ENCODE data around the gene SEC14L6.

The SEC14L6 gene

DNA sequence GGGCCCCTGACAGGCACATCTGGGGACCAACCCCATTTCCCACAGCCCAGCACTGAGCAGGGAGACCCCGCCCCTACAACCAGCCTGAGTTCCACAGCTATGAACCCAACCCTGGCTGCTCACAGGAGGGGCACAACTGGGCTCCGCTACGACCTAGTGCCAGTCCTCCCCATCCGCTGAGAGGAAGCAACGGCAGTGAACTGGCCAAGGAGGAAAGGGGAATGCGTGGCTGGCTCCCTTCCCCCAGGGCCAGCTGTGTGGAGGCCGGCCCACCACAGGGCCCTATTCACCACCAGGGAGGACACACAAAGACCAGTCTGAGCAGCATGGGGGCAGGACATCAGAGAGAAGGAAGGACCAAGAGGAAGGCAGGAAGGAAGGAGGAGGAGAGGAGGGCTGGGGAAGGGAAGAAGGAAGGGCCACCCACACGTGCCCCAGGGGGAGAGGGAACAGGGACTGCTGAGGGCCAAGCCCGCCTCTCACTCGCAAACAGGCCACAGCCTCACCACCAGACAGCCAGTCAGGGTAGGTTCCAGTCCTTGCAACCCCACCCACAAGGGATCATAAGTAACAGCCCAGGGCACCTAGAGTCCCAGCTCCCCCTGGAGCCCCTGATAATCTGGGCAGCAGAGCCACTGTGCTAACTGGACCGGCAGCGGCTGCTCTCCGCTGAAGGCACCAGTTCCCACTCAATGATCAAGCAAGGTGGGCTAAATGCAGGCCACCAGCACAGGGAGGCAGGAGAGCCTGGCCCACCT, 36.4 kb upstream of the SEC14L6 start:
- no peak overlapping the region for H3K4me3 ChIP-seq (ENCODE audit: low read depth, low read length)
- TF ChIP-seq, protein P1, sequence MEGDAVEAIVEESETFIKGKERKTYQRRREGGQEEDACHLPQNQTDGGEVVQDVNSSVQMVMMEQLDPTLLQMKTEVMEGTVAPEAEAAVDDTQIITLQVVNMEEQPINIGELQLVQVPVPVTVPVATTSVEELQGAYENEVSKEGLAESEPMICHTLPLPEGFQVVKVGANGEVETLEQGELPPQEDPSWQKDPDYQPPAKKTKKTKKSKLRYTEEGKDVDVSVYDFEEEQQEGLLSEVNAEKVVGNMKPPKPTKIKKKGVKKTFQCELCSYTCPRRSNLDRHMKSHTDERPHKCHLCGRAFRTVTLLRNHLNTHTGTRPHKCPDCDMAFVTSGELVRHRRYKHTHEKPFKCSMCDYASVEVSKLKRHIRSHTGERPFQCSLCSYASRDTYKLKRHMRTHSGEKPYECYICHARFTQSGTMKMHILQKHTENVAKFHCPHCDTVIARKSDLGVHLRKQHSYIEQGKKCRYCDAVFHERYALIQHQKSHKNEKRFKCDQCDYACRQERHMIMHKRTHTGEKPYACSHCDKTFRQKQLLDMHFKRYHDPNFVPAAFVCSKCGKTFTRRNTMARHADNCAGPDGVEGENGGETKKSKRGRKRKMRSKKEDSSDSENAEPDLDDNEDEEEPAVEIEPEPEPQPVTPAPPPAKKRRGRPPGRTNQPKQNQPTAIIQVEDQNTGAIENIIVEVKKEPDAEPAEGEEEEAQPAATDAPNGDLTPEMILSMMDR (IDR thresholded peaks at IDR 0.05; ENCODE audit: low read depth, low read length): no peak

DNA sequence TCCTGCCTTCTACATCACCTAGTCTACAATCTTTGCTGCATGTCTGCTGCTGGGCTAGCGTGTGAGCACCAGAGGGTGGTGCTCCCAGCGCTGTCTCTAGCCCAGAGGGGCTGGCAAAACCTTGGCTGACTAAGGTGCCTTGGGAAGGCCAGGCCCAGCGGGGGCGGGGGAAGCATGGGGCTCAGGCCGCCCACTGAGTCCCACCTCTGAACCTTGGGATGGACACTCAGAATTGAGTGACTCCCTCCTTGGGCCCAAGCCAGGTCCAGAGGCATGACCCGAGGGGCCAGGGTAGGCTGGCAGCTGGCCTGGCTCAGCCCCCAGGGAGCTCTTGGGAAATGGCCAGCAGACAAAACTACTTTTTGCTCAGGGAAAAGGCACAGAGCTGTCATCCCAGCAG, 35.5 kb upstream of the SEC14L6 start:
- H3K4me3 ChIP-seq (ENCODE audit: low read depth, low read length): no peak overlapping the region
- TF ChIP-seq, protein P1 (IDR thresholded peaks at IDR 0.05; ENCODE audit: low read depth, low read length): no peak

DNA sequence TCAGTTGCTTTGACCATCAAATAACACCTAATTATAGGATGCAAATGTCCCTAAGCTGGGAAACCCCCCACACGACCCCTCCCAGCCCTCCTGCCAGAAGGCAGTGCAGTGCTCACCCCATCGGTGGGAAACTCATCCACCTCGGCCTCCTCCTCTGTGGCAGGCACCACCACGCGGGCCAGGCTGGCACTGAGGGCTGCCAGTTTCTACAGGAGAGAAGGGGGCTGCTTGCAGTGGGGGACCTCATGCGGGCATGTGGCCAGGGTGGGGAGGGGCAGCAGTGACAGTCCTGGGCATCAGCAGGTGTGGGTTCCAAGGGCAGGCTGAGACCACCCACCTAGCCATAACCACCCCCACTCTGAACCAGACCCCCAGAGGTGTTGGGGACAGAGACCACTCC, 34.4 kb upstream of the SEC14L6 start:
- TF ChIP-seq, protein P1 (IDR thresholded peaks at IDR 0.05; ENCODE audit: low read depth, low read length): no peak
- H3K4me3 ChIP-seq (ENCODE audit: low read depth, low read length): no peak overlapping the region

DNA sequence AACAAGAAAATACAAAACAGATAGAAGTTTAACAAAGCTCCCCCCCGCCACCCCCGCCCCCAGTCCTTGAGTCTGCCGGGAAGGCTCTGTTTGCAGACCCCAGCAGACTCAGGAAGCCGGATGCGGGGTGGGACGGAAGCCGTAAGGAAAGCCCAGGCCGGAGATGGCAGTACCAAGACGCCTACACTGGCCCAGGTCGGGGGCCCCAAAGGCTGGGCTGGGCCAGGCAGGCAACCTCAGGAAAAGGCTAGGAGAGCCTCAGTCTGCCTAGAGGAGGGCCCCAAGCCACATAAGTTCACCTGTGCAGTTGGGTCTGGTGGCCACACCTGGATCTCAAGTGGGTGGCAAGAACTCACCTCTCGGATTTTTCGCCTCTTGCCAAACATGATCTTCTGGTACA, 31.9 kb upstream of the SEC14L6 start:
- TF ChIP-seq, protein P1 (IDR thresholded peaks at IDR 0.05; ENCODE audit: low read depth, low read length): no peak
- H3K4me3 ChIP-seq (ENCODE audit: low read depth, low read length): no peak overlapping the region

DNA sequence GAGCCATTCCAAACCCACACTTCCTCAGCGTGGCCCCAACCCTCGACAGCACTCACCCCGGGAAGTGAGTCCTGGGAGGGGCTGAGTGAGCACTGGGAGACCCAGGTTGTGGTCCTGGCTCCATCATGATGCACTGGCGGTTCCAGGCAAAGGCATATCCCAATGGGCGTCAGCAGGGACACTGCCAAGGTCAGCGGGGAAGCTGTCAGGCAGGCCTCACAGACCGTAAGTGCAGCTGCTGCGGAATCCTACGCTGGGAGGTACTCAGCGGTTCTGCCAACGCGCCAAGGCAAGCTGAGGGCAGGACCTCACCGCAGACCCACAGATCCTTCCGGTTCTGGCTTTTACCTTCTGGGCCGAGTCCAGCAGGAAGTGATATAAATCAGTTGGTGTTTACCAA, 29.3 kb upstream of the SEC14L6 start:
- TF ChIP-seq, protein P1 (IDR thresholded peaks at IDR 0.05; ENCODE audit: low read depth, low read length): no peak
- no peak overlapping the region for H3K4me3 ChIP-seq (ENCODE audit: low read depth, low read length)

DNA sequence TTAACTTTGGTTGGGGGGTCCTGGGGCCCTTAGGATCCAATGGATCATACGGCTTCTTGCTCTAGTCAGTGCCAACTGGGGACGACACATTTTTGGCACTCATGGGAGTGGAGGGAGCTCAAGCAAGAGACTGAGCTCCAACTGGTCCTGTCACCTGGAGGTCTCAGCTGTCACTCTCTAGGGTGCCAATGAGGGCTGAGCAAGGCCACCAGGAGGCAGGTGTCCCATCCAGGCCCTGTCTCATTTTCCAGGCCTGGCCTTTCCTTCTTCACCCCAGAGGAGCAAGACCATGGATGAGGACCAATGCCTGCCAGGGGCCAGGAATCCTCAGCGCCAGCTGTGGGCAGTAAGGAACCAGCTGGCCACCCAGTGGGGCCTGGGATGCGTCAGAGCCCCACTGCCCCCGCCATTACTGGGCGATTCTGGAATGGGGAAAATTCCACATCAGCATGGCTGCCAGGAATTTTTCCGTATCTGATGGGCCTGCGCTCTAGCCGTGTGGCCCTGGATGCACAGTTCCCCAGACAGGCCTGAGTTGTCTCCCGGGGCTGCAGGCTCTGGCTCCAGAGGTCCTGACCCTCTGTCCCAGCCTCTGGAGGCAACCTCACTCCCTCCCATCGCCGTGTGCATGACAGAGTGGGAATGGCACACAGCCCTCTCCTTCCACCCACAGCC, 28.6 kb upstream of the SEC14L6 start:
- no peak overlapping the region for H3K4me3 ChIP-seq (ENCODE audit: low read depth, low read length)
- TF ChIP-seq, protein P1 (IDR thresholded peaks at IDR 0.05; ENCODE audit: low read depth, low read length): no peak
